SK-N-SH treated with all-trans-retinoic acid at 6 μM for 48 hours (cell line): ENCODE results near the gene LRCH1.

Experiments
- ATAC-seq: fragments of 200-7000 bp; cut with Tn5 transposase; 3 replicates; pipeline ENCODE4 v1.9.1; 2020; ENCODE audit warnings: mild to moderate bottlenecking, moderate library complexity
- ARNTL ChIP-seq: fragments of 450-650 bp; formaldehyde crosslinking; IDR thresholded peaks from 2 replicates; pipeline ENCODE4 v1.5.0; 2020; ENCODE audit warnings: low read depth, mild to moderate bottlenecking, moderate library complexity, borderline replicate concordance
- BACH2 ChIP-seq: fragments of 250-450 bp; sonication (Bioruptor Pico); IDR thresholded peaks from 2 replicates; pipeline ENCODE4 v1.9.0; 2021; ENCODE audit warnings: mild to moderate bottlenecking, borderline replicate concordance
- CREB5 ChIP-seq: fragments of 250-450 bp; sonication (Bioruptor Pico); IDR thresholded peaks from 2 replicates; pipeline ENCODE4 v1.5.1; 2020; ENCODE audit warnings: low read depth, mild to moderate bottlenecking, moderate library complexity
- CSDC2 ChIP-seq: fragments of 250-450 bp; sonication (Bioruptor Pico); IDR thresholded peaks from 2 replicates; pipeline ENCODE4 v1.5.0; 2020; ENCODE audit warnings: mild to moderate bottlenecking, moderate library complexity
- ESRRG ChIP-seq: fragments of 250-450 bp; sonication (Bioruptor Pico); IDR thresholded peaks from 2 replicates; pipeline ENCODE4 v1.6.1; 2021; ENCODE audit warnings: mild to moderate bottlenecking
- GLIS3 ChIP-seq: fragments of 250-450 bp; sonication (Bioruptor Pico); IDR thresholded peaks from 2 replicates; pipeline ENCODE4 v1.5.0; 2020; ENCODE audit warnings: mild to moderate bottlenecking, moderate library complexity
- ISL1 ChIP-seq: fragments of 250-450 bp; sonication (Bioruptor Pico); IDR thresholded peaks from 2 replicates; pipeline ENCODE4 v2.1.2; 2022; ENCODE audit warnings: mild to moderate bottlenecking, moderate library complexity
- OSR1 ChIP-seq: fragments of 250-450 bp; sonication (Bioruptor Pico); IDR thresholded peaks from 2 replicates; pipeline ENCODE4 v1.8.0; 2022; ENCODE audit warnings: moderate library complexity, mild to moderate bottlenecking, inconsistent platforms
- POU6F1 ChIP-seq: fragments of 250-450 bp; sonication (Bioruptor Pico); IDR thresholded peaks from 2 replicates; pipeline ENCODE4 v1.8.0; 2021; ENCODE audit warnings: low read depth, mild to moderate bottlenecking, moderate library complexity, borderline replicate concordance
- PPARA ChIP-seq: fragments of 250-450 bp; sonication (Bioruptor Pico); IDR thresholded peaks from 2 replicates; pipeline ENCODE4 v1.5.0; 2020; ENCODE audit warnings: mild to moderate bottlenecking, borderline replicate concordance
- RARB ChIP-seq: fragments of 250-450 bp; sonication (Bioruptor Pico); IDR thresholded peaks from 2 replicates; pipeline ENCODE4 v1.8.0; 2021; ENCODE audit warnings: mild to moderate bottlenecking, moderate library complexity
- SNAI2 ChIP-seq: fragments of 250-450 bp; sonication (Bioruptor Pico); IDR thresholded peaks from 2 replicates; pipeline ENCODE4 v1.5.0; 2020; ENCODE audit warnings: mild to moderate bottlenecking, moderate library complexity
- TCF4 ChIP-seq: fragments of 250-450 bp; sonication (Bioruptor Pico); IDR thresholded peaks from 2 replicates; pipeline ENCODE4 v1.8.0; 2021; ENCODE audit warnings: mild to moderate bottlenecking, moderate library complexity, borderline replicate concordance
- TOX ChIP-seq: fragments of 250-450 bp; sonication (Bioruptor Pico); IDR thresholded peaks from 2 replicates; pipeline ENCODE4 v1.8.0; 2021; ENCODE audit warnings: mild to moderate bottlenecking, moderate library complexity, borderline replicate concordance
- TSHZ2 ChIP-seq: fragments of 250-450 bp; sonication (Bioruptor Pico); IDR thresholded peaks from 2 replicates; pipeline ENCODE4 v1.5.0; 2020; ENCODE audit warnings: mild to moderate bottlenecking, moderate library complexity
- ZC3H10 ChIP-seq: fragments of 250-450 bp; sonication (Bioruptor Pico); IDR thresholded peaks from 2 replicates; pipeline ENCODE4 v1.5.1; 2021; ENCODE audit warnings: mild to moderate bottlenecking, moderate library complexity
- ZFP30 ChIP-seq: fragments of 450-650 bp; formaldehyde crosslinking; IDR thresholded peaks from 2 replicates; pipeline ENCODE4 v1.5.0; 2022; ENCODE audit warnings: mild to moderate bottlenecking, moderate library complexity
- ZNF565 ChIP-seq: fragments of 450-650 bp; formaldehyde crosslinking; conservative IDR thresholded peaks from 2 replicates; pipeline ENCODE4 v1.5.0; 2020; ENCODE audit warnings: low read depth, mild to moderate bottlenecking, moderate library complexity
- ZNF8 ChIP-seq: fragments of 450-650 bp; formaldehyde crosslinking; IDR thresholded peaks from 2 replicates; pipeline ENCODE4 v1.5.0; 2020; ENCODE audit warnings: mild to moderate bottlenecking, moderate library complexity

The LRCH1 gene

GRCh38 chr13:46721054-46721453 is 168.1 kb downstream of the LRCH1 start:
- peak; percentile 71 for ATAC-seq
- TF ChIP-seq GLIS3 (no peak), TCF4 (CRISPR knock-in tag) (peak; percentile 90), TSHZ2 (CRISPR knock-in tag) (peak; percentile 77; the same call in 1 of the 2 replicates), ZNF565 (no peak), POU6F1 (CRISPR knock-in tag) (no peak), OSR1 (no peak), ZNF8 (CRISPR knock-in tag) (no peak), ZC3H10 (CRISPR knock-in tag) (no peak), CSDC2 (CRISPR knock-in tag) (no peak), ISL1 (CRISPR knock-in tag) (no peak), CREB5 (no peak), ARNTL (CRISPR knock-in tag) (no peak), ZFP30 (CRISPR knock-in tag) (no peak)

- ATAC-seq: no peak
- TF ChIP-seq ARNTL (CRISPR knock-in tag) (no peak), TSHZ2 (CRISPR knock-in tag) (no peak), POU6F1 (CRISPR knock-in tag) (no peak), ISL1 (CRISPR knock-in tag) (no peak), PPARA (CRISPR knock-in tag) (no peak), SNAI2 (CRISPR knock-in tag) (no peak), CREB5 (no peak), ZFP30 (CRISPR knock-in tag) (no peak), OSR1 (no peak), ZNF8 (CRISPR knock-in tag) (no peak), TOX (CRISPR knock-in tag) (no peak)
These were observed 173.4 kb downstream of the LRCH1 start for GRCh38 chr13:46726347-46726746.

- no peak for ATAC-seq
- TF ChIP-seq RARB (no peak), ESRRG (CRISPR knock-in tag) (no peak), BACH2 (CRISPR knock-in tag) (no peak), TOX (CRISPR knock-in tag) (no peak), TSHZ2 (CRISPR knock-in tag) (no peak), POU6F1 (CRISPR knock-in tag) (no peak)
These were observed 175.8 kb downstream of the LRCH1 start for GRCh38 chr13:46728777-46729176.
